Chondrocyte (in vitro differentiated cells): ENCODE measurements around the gene EMP1. TPM values are rescaled to one million over a fixed set of nuclear protein-coding genes. Genes with fewer than 3 reads are reported as not detected.
A peak's percentile ranks its signal among the peaks of the same experiment; 100 is the strongest.

Experiments
- DNase-seq: peaks from one replicate; pipeline ENCODE4 v3.0.0; 2021; ENCODE audit warnings: mixed read lengths, low spot score
- H3K27ac Mint-ChIP-seq: one replicate; pipeline ENCODE4 v1.8.0; 2021; ENCODE audit warnings: mild to moderate bottlenecking, moderate library complexity, mixed read lengths; ENCODE audit not compliant: unreplicated experiment
- H3K27me3 Mint-ChIP-seq: 2 replicates; pipeline ENCODE4 v1.8.0; 2021; ENCODE audit warnings: low read depth, mixed read lengths
- H3K36me3 Mint-ChIP-seq: 2 replicates; pipeline ENCODE4 v1.8.0; 2021; ENCODE audit warnings: low read depth, mixed read lengths
- H3K4me1 Mint-ChIP-seq: 2 replicates; pipeline ENCODE4 v1.8.0; 2021; ENCODE audit warnings: low read depth, mild to moderate bottlenecking, mixed read lengths
- H3K4me3 Mint-ChIP-seq: one replicate; pipeline ENCODE4 v1.8.0; 2021; ENCODE audit warnings: mild to moderate bottlenecking, moderate library complexity, mixed read lengths; ENCODE audit not compliant: unreplicated experiment
- H3K9me3 Mint-ChIP-seq: 2 replicates; pipeline ENCODE4 v1.8.0; 2021; ENCODE audit warnings: low read depth, mixed read lengths
- long read RNA-seq: library from polyadenylated mRNA; stranded (forward); transcript quantifications from one replicate; pipeline ENCODE4 v2.0.0, GENCODE V29; 2021
- total RNA-seq: library from RNA; stranded (reverse); gene quantifications from 3 replicates; pipeline ENCODE4 v1.2.1, GENCODE V29; 2021
- TF ChIP-seq, protein P1 (sequence below): fragments of 200-600 bp; sonication (generic); IDR thresholded peaks from 2 replicates; pipeline ENCODE4 v1.5.0; 2021; ENCODE audit warnings: antibody characterized with exemption, mild to moderate bottlenecking, moderate library complexity

EMP1 gene, protein sequence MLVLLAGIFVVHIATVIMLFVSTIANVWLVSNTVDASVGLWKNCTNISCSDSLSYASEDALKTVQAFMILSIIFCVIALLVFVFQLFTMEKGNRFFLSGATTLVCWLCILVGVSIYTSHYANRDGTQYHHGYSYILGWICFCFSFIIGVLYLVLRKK
- total RNA-seq, result 30.7 to 58.3 TPM (median 35.7 TPM) in 3 replicates
- long read RNA-seq, full-length matches to known transcripts, result 12 of 16 reads
- long read RNA-seq, partial matches to known transcripts, result 0 of 16 reads
- long read RNA-seq, other reads (novel, unspliced or antisense), result 4 of 16 reads

- Mint-ChIP-seq H3K4me3 (peak within 1 kb of the TSS; percentile 69), H3K36me3 (no peaks in the 10 kb centered on the region), H3K27me3 (no peaks in the 10 kb centered on the region), H3K4me1 (peaks cover 59% of the 10 kb centered on the region), H3K9me3 (no peaks in the 10 kb centered on the region), H3K27ac (peak within 1 kb of the TSS; percentile 92)
- no peak for DNase-seq
- TF ChIP-seq, protein P1, sequence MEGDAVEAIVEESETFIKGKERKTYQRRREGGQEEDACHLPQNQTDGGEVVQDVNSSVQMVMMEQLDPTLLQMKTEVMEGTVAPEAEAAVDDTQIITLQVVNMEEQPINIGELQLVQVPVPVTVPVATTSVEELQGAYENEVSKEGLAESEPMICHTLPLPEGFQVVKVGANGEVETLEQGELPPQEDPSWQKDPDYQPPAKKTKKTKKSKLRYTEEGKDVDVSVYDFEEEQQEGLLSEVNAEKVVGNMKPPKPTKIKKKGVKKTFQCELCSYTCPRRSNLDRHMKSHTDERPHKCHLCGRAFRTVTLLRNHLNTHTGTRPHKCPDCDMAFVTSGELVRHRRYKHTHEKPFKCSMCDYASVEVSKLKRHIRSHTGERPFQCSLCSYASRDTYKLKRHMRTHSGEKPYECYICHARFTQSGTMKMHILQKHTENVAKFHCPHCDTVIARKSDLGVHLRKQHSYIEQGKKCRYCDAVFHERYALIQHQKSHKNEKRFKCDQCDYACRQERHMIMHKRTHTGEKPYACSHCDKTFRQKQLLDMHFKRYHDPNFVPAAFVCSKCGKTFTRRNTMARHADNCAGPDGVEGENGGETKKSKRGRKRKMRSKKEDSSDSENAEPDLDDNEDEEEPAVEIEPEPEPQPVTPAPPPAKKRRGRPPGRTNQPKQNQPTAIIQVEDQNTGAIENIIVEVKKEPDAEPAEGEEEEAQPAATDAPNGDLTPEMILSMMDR, result no peak
Measured at GRCh38 chr12:13196130-13196921, at the start of gene EMP1. Gene EMP1, plus strand, starts transcription at chr12:13196726. Its CDS starts 14,785 bp downstream, at chr12:13211511.

- H3K4me1 Mint-ChIP-seq, result peaks cover 20% of the 10 kb centered on the region
- TF ChIP-seq, protein P1, result no peak
- no peaks in the 10 kb centered on the region for H3K27me3 Mint-ChIP-seq
- H3K4me3 Mint-ChIP-seq, result no peak overlapping the region
- peaks cover 5% of the 10 kb centered on the region for H3K9me3 Mint-ChIP-seq
- H3K36me3 Mint-ChIP-seq, result no peaks in the 10 kb centered on the region
- no peak overlapping the region for H3K27ac Mint-ChIP-seq
- no peak for DNase-seq
Measured at GRCh38 chr12:13147688-13148484, 48.6 kb upstream of the EMP1 start.

DNA sequence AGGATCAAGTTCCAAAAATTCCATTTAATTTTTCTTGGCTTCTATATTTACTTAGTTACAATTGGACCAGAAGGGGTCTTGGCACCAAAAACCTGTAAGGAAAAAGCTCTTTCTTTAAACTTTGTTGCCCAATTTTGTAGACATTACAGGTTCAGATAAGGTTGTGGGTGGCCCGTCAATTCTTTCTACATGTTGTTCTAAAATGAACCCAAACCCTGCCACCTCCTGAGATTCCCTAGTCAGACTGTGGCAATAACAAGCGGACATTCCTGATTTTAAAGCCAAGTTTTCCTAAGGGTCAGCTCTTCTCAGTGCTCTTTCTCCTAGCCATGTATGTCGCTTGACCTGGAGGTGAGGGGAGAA lies 48.1 kb upstream of the EMP1 start:
- H3K27me3 Mint-ChIP-seq, result no peaks in the 10 kb centered on the region
- H3K27ac Mint-ChIP-seq, result no peak overlapping the region
- TF ChIP-seq, protein P1, result no peak
- DNase-seq, result no peak
- peaks cover 5% of the 10 kb centered on the region for H3K9me3 Mint-ChIP-seq
- no peaks in the 10 kb centered on the region for H3K36me3 Mint-ChIP-seq
- H3K4me1 Mint-ChIP-seq, result peaks cover 20% of the 10 kb centered on the region
- no peak overlapping the region for H3K4me3 Mint-ChIP-seq

DNA sequence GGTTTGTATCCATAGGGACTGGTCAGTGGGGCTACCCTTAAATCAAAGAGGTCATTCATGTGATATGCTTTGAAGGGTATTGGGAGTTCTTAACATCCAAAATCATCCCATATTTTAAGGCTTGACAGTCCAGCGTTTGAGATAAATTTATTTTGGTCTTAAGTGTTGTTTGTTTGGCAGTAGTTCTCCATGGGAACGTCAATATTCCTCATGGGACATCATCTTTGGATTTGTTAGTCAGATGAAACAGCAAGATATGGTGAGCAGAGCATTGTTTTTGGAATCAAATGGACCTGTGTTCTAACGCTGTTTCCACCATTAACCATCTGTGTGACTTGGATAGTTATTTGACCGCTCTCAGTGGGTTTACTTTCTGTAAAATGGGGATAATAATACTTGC lies 47.1 kb upstream of the EMP1 start:
- TF ChIP-seq, protein P1, result no peak
- Mint-ChIP-seq H3K9me3 (peaks cover 5% of the 10 kb centered on the region), H3K4me3 (no peak overlapping the region), H3K36me3 (no peaks in the 10 kb centered on the region), H3K4me1 (peaks cover 29% of the 10 kb centered on the region), H3K27ac (no peak overlapping the region), H3K27me3 (no peaks in the 10 kb centered on the region)
- no peak for DNase-seq

- no peak for DNase-seq
- no peak overlapping the region for H3K27ac Mint-ChIP-seq
- no peaks in the 10 kb centered on the region for H3K36me3 Mint-ChIP-seq
- no peak overlapping the region for H3K4me3 Mint-ChIP-seq
- H3K9me3 Mint-ChIP-seq, result peaks cover 5% of the 10 kb centered on the region
- no peaks in the 10 kb centered on the region for H3K27me3 Mint-ChIP-seq
- TF ChIP-seq, protein P1, result no peak
- peaks cover 36% of the 10 kb centered on the region for H3K4me1 Mint-ChIP-seq
Measured at GRCh38 chr12:13152281-13152680, 44.2 kb upstream of the EMP1 start.
